Iris pigment epithelial cell (primary cell): Measurements from ENCODE around the gene AIFM3.
"Not testable (repeated sequence)": the region's sequence is repeated elsewhere in the genome, so short reads cannot be mapped to it uniquely, and the experiment has no call there.

ENCODE experiments used
- DNase-seq: peaks from one replicate; pipeline ENCODE4 v3.0.0-alpha.2; 2011; ENCODE audit warnings: low read depth

AIFM3 gene

GRCh38 chr22:20966883-20967696 lies at the start of gene AIFM3:
Gene AIFM3 (plus strand): TSS chr22:20967255. CDS start chr22:20967945, 690 bp downstream.
- DNase-seq = no peak

- no peak for DNase-seq
Observed at GRCh38 chr22:20918663-20919218, 48.3 kb upstream of the AIFM3 start.

DNA sequence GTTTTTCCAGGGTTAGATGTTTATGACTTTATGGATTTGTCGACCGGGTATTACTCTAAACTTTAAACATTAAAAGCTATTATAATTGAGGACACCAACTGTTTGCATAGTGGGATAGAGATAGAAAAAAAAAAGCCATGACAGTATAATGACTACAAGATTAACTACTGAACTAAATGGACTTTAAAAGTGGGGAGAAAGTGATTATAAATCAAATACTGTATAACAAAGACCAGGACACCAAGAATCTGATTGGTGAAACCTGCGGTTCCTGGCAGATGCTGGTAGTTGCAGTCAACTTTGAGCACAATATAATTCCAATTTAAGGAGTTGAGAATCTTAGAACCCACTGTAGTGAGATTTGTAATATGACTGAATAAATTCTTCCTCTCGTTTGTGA lies 47.3 kb upstream of the AIFM3 start:
- peak; percentile 17 for DNase-seq

DNA sequence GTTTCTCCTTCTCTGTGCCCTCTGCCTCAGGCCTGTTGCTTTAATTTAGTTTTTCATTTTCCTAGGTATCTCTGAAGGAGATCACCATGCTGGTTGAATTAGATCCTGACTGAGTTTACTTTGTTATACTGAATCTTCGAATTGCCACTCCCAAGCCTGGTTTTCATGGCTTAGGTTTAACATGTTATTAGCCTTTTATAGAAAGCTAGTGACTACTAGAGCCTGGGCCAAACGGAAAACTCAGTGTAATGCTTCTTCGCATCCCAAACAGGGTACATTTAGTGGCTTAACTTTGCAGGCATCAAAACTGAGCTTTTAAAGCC lies 46.2 kb upstream of the AIFM3 start:
- DNase-seq = no peak

DNA sequence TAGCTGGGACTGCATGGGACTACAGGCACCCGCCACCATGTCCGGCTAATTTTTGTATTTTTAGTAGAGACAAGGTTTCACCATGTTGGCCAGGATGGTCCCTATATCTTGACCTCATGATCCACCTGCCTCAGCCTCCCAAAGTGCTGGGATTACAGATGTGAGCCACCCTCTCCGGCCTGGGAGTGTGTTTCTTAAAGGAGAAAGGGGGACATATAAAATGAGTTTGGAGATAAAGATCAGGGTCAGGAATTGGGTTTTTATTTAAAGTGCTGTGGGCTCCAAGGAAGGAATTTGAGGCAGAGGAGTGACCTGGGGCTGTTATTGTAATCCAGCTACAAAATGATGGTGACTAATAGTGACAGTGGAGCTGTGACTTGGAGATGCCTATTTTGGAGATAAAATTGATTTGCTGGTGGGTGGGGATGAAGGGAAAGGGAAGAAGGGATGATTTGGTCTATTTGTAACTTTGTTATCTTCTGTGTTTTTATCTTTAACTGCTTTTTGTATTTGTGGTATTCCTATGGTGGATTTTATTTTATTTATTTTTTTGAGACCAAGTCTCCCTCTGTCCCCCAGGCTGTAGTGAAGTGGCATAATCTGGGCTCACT lies 44.8 kb upstream of the AIFM3 start:
- no peak for DNase-seq

DNA sequence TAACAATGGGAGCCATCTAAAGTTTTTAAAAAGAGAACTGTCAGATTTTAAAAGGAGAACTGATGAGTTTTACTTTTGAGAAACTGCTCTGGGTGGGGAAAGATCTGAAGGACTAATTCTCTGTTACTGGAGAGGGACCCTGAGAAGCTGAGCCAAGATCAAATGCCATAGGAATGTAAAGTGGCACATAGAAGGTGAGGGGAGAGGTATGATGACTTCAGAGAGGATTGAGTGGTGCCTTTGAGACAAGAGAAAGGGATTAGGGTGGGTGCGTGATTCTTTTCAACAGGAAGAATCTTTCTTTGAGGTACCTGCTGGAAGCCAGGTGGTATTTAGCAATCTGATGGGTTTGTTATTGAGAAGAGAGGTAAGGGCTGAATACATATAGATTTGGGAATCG lies 40.8 kb upstream of the AIFM3 start:
- no peak for DNase-seq

DNA sequence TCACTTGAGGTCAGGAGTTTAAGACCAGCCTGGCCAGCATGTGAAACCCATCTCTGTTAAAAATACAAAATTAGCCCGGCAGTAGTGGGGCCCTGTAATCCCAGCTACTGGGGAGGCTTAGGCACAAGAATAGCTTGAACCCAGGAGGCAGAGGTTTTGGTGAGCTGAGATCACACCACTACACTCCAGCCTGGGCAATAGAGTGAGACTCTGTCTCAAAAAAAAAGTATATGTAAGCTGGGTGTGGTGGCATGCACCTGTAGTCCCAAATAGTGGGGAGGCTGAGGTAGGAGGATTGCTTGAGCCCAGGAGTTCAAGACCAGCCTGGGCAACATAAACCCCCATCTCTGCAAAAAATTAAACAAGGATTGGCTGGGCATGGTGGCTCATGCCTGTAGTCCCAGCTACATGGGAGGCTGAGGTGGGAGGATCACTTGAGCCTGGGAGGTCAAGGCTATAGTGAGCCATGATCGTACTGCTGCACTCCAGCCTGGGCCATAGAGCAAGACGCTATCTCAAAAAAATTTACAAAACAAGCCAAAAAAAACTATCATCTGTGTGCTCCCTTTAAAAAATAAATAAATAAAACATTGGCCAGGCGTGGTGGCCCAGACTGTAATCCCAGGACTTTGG lies 39.0 kb upstream of the AIFM3 start:
- no peak for DNase-seq

- DNase-seq = no peak
Observed at GRCh38 chr22:20928573-20928967, 38.5 kb upstream of the AIFM3 start.

GRCh38 chr22:20930004-20930403 lies 37.1 kb upstream of the AIFM3 start:
- no peak for DNase-seq

DNA sequence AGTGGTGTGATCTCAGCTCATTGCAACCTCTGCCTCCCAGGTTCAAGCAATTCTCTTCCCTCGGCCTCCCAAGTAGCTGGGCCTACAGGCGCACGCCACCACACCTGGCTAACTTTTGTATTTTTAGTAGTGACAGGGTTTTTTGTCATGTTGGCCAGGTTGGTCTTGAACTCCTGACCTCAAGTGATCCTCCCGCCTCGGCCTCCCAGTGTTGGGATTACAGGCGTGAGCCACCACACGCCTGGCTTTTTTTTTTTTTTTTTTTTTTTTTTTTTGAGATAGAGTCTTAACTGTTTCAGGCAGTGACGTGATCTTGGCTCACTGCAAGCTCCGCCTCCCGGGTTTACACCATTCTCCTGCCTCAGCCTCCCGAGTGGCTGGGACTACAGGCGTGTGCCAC lies 36.6 kb upstream of the AIFM3 start:
- not testable (repeated sequence) for DNase-seq

GRCh38 chr22:20931126-20931654 lies 35.9 kb upstream of the AIFM3 start:
- no peak for DNase-seq

- DNase-seq = no peak
Observed at GRCh38 chr22:20933910-20934309, 33.1 kb upstream of the AIFM3 start.

DNA sequence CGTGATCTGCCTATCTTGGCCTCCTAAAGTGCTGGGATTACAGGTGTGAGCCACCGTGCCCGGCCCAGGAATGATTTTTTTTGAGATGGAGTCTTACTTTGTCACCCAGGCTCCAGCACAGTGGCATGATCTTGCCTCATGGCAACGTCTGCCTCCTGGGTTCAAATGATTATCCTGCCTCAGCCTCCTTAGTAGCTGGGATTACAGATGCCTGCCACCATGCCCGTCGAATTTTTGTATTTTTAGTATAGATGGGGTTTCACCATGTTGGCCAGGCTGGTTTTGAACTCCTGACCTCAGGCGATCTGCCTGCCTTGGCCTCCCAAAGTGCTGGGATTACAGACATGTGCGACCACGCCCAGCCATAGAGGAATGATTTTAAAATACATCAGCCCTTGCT lies 32.0 kb upstream of the AIFM3 start:
- DNase-seq = not testable (repeated sequence)

- DNase-seq = not testable (repeated sequence)
Observed at GRCh38 chr22:20935780-20936539, 31.1 kb upstream of the AIFM3 start.

DNA sequence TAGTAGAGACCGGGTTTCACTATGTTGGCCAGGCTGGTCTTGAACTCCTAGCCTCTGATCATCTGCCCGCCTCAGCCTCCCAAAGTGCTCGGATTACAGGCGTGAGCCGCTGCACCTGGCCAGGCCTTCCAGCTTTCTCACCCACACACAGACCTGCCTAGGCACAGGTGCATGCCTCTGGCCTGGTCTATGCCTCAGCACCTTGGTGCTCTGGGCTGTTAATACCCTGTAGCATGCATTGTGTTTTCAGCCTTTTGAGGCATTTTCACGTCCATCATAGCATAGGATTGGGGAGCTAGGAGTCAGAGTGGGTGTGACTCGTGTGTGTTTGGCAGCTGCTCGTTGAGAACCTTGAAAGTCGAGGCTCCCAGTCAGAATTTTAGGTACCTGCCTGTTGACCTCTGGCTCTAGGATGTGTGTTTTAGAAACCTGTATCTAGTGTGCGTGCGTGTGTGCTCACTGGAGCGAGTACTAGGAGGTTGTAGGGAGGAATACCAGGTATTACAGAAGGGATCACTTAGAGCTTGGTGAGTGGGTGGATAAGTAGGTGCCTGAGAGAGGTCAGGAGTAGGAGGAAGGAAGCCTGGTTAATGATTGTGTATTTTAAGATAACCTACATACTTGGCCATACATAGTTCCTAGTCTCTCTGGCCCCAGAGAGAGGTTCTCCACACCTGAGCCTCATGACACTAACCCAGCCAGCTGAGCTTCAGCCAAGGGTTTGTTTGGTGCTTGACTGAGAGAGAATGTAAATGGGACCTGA lies 29.8 kb upstream of the AIFM3 start:
- DNase-seq = no peak

GRCh38 chr22:20937794-20938671 lies 29.0 kb upstream of the AIFM3 start:
- peak; percentile 39 for DNase-seq

DNA sequence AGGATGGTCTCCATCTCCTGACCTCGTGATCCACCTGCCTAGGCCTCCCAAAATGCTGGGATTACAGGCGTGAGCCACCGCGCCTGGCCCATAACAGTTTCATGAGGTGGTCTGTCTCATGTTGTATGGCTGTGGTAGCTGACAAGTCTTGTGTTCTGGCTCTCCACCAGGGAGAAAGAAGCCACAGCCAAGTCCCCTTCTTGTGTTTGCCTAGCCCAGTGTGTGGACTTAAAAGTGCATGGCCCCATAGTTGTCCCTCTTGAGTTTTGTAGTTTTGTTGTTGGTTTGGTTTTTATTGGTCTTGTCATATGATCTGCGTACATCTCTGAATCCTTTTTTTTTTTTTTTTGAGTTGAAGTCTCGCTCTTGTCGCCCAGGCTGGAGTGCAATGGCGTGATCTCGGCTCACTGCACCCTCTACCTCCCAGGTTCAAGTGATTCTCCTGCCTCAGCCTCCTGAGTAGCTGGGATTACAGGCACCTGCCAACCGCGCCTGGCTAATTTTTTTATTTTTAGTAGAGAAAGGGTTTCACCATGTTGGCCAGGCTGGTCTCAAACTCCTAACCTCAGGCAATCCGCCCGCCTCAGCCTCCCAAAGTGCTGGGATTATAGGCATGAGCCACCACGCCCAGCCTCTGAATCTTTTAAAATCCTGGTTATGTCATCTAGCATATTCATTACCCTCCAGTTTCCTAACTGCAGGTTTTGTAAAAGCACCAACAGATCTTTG lies 27.4 kb upstream of the AIFM3 start:
- DNase-seq = not testable (repeated sequence)

DNA sequence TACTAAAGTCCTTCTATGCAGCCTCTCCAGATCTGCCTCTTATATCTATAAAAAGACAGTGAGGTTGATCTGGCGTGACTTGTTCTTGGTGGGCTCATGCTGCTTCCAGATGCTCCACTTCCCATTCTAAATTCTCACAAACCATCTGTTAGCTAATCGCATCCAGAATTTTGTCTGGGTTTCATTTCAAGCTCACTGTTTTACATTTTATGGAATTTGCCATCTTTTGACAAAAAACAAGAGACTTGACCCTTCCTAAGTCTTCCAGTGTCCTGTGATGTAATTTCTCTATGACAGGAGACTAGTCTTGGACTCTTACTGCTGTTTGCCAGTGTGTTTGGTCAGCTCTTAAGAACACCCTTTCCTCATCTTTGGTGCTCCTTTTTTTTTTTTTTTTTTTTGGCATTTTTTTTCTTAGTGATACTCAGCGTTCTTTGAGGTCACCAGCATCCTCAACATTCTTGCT lies 26.8 kb upstream of the AIFM3 start:
- DNase-seq = no peak

DNA sequence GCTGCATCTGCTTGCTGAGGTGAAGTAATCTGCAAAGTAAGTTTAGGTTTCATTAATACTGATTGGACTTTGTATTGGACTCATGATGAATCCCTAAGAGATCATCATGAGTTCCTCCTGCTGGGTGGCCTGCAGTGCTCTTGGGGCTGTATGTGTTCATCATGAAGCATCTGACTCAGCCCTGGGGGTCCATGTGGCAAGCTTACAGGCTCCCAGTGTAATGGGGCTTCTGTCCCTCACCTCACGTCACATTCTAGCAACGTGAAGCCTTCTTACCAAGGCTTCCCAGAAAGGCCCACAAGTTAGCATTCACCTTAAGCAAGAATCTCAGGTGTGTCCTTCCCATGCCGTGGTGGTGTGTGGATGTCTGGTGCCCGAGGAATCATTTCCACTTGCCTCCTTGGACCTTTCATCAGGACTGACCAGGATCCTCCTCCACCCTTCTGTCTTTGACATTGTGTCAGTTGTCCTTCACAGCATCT lies 26.1 kb upstream of the AIFM3 start:
- DNase-seq = no peak
